Measurements from ENCODE around the gene SPTBN5.

DNA sequence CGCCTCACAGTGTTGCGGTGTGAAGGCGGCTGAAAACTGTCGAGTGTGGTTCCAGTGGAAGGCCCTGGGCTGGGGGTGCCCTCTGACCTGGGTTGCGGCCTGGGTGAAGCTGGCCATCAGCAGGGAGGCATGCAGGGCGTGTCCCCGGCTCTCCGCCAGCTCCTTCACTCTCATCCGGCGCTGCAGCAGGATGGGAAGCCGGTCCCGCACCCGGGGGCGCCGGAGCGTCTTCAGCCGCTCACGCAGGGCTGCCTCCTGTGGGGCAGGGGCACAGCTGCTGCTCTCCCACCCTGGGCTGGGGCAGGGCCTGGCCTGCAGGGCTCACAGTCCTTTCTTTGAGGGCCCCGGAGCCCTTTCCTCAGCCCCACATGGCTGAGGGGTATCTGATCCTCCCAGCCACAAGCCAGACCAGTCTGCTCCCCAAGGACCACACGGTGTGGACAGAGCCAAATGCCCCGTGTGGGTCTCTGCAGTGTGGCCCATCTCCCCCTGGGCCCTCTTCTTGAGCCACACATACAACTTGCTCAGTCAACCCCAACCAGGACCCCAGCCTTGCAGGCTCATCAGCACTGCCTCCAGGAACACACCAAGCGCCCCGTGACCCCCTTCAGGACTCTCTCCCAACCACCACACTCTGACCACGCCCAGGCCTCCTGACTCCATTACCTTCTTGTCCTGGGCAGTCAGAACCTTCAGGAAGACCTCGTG lies 26.8 kb downstream of the SPTBN5 start:
- TF ChIP-seq CTCF (IDR thresholded peaks at IDR 0.05) (no peak), POLR2AphosphoS5 (IDR thresholded peaks at IDR 0.05; ENCODE audit: insufficient read depth in 1 of 2, low read depth in 1 of 2) (no peak), POLR2A (IDR thresholded peaks at IDR 0.05) (no peak)

Measured in vagina (tissue), 2 donors.